GM12873 (cell line): ENCODE measurements around the gene ZNF688.

ENCODE experiments used
- TF ChIP-seq, protein P1 (sequence below): IDR thresholded peaks from 2 replicates; pipeline ENCODE4 v1.5.1; 2012; ENCODE audit warnings: low read depth, mild to moderate bottlenecking, moderate library complexity, low read length, control low read depth; ENCODE audit not compliant: insufficient read depth; ENCODE audit errors: missing control alignments

ZNF688 gene

GRCh38 chr16:30571445-30572322 is at the start of gene ZNF688:
Gene ZNF688 (minus strand): TSS chr16:30571714. CDS start chr16:30571629, 85 bp downstream.
- TF ChIP-seq, protein P1, sequence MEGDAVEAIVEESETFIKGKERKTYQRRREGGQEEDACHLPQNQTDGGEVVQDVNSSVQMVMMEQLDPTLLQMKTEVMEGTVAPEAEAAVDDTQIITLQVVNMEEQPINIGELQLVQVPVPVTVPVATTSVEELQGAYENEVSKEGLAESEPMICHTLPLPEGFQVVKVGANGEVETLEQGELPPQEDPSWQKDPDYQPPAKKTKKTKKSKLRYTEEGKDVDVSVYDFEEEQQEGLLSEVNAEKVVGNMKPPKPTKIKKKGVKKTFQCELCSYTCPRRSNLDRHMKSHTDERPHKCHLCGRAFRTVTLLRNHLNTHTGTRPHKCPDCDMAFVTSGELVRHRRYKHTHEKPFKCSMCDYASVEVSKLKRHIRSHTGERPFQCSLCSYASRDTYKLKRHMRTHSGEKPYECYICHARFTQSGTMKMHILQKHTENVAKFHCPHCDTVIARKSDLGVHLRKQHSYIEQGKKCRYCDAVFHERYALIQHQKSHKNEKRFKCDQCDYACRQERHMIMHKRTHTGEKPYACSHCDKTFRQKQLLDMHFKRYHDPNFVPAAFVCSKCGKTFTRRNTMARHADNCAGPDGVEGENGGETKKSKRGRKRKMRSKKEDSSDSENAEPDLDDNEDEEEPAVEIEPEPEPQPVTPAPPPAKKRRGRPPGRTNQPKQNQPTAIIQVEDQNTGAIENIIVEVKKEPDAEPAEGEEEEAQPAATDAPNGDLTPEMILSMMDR = no peak

- TF ChIP-seq, protein P1 = no peak
These were observed 48.7 kb upstream of the ZNF688 start for GRCh38 chr16:30620169-30620568.

GRCh38 chr16:30619638-30620037 is 48.1 kb upstream of the ZNF688 start:
- TF ChIP-seq, protein P1 = no peak

DNA sequence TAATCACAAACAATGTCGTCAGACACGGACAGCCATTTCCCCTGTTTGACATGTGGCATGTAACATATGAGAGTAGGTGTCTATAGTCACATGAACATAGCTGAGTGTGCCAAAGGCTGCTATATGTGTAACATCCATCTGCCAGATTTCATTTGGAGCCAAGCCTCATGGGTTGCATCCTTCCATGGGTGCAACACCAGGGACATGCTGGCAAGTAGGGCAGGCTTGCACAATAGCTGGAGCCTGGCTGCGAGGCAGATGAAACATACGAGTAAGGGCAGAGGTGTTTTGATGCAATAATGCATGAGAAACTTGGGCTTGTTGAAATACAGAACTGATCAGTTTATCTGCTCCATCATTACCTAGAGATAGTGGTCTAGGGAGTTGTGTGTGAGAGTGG is 47.7 kb upstream of the ZNF688 start:
- TF ChIP-seq, protein P1 = no peak

DNA sequence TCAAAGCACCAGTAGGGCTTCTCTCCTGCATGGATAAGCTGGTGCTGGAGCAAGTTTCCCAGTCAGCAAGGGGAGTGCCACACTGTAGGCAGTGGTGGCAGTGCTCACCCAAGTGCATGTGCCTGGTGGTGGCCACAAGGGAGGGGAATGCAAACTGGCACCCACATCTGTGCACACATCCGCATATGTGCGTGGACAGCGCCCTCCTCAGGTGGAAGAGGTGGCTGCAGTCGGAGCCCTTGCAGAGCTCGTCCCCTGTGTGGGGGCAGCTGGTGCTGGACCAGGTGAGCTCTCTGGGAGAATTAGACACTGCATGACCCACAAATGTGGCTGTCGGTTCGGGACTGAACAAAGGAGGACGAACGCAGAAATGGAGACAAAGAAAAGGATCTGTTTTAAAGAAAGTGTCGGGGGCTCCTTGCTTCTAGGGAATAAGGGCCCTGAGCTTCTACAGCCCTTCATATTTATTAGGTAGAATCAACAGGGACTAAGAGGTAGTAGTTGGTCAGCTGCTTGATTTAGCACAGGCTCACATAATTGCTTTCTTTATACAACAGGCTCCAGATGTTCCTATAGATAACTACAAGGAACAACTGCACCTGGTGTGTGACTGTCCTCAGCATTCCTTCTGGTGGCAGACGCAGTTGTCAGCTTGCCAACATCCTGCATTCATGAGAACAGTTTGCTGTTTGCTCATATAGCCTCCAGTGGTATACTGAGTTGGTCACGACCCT is 44.0 kb upstream of the ZNF688 start:
- TF ChIP-seq, protein P1 = peak; percentile 88

- TF ChIP-seq, protein P1 = no peak
These were observed 38.7 kb upstream of the ZNF688 start, which contains the start of gene ZNF689 for GRCh38 chr16:30609926-30610839. Gene ZNF689 (minus strand): TSS chr16:30610389. CDS start chr16:30610041, 348 bp downstream.
